Suprapubic skin (tissue), 4 donors: ENCODE results near the gene BCAS1.

Experiments
- CTCF ChIP-seq, 2 donors: fragments of 200-600 bp in 1 of 2; fragments of 450-650 bp in 1 of 2; sonication (generic) in 1 of 2; IDR thresholded peaks; one replicate each; pipeline ENCODE4 v1.5.1; 2016 to 2019; ENCODE audit warnings: antibody characterized with exemption in 2 of 2, mild to moderate bottlenecking in 1 of 2, moderate library complexity in 1 of 2
- EP300 ChIP-seq: sonication (generic); formaldehyde crosslinking; IDR thresholded peaks from one replicate; pipeline ENCODE4 v1.6.1; 2017; ENCODE audit warnings: antibody characterized with exemption
- POLR2A ChIP-seq, 2 donors: fragments of 450-650 bp; IDR thresholded peaks; one replicate each; pipeline ENCODE4 v1.6.1; 2017; ENCODE audit warnings: antibody characterized with exemption in 2 of 2, mild to moderate bottlenecking in 2 of 2, moderate library complexity in 2 of 2
- POLR2AphosphoS5 ChIP-seq, 3 donors: sonication (generic); formaldehyde crosslinking; IDR thresholded peaks; one replicate each; pipeline ENCODE4 v1.6.1; 2017; ENCODE audit warnings: antibody characterized with exemption in 3 of 3

- TF ChIP-seq CTCF (IDR thresholded peaks at IDR 0.05) (no peak), POLR2AphosphoS5 (IDR thresholded peaks at IDR 0.05) (no peak), POLR2A (IDR thresholded peaks at IDR 0.05) (no peak), EP300 (no peak)
These were observed 54.9 kb downstream of the BCAS1 start for GRCh38 chr20:54015496-54015895.
